Measurements from ENCODE around the gene UBE2G2. TPM values are rescaled to one million over a fixed set of nuclear protein-coding genes. Genes with fewer than 3 reads are reported as not detected.

UBE2G2 gene
- total RNA-seq, 1 experiment from 2014 or later: 147 TPM

DNA sequence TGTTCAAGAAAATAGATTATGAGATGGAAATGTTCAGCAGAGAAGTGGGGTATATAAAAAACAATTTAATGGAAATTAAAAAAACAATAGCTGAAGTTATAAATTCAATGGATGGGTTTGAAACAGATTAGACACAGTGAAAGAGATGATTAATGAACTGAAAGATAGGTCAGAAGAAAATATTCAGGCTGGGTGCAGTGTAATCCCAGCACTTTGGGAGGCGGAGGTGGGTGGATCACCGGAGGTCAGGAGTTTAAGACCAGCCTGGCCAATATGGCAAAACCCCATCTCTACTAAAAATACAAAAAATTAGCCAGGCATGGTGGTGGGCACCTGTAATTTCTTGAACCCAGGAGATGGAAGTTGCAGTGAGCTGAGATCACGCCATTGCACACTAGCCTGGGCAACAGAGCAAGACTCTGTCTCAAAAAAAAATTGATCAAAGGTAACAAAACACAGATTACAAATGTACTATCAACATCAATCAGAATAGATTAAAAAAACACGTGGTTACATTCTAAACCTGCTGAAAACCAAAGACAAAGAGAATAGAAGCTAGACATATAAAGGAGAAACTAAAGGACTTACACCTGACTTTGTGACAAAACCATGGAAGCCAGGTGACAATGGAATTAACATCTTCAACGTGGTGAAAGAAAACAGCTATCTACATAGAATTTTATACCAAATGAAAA is 21.0 kb upstream of the UBE2G2 start:
- ChIA-PET POLR2A (interaction anchor here (0.8 to 2.6 kb wide), 4 partner anchors 19 to 49 kb away, joined by 3 to 10 read pairs (median 3); partner anchors contain the start of gene UBE2G2), CTCF (interaction anchor here (2.1 kb wide), 1 partner anchor 23 kb away, joined by 10 read pairs; no protein-coding TSS in a partner anchor)
- intact Hi-C loops (cut with micrococcal nuclease): no loop called here
- H3K4me1 Mint-ChIP-seq (ENCODE audit: insufficient read depth, unreplicated experiment): no peaks in the 10 kb centered on the region
- H3K27me3 Mint-ChIP-seq (ENCODE audit: insufficient read depth, unreplicated experiment): peaks cover 6% of the 10 kb centered on the region
- peaks cover 34% of the 10 kb centered on the region for H3K9me3 Mint-ChIP-seq (ENCODE audit: unreplicated experiment)
- no peaks in the 10 kb centered on the region for H3K36me3 Mint-ChIP-seq (ENCODE audit: insufficient read depth, unreplicated experiment)
- no peak for DNase-seq (ENCODE audit: unreplicated experiment)
- no peak overlapping the region for H3K27ac Mint-ChIP-seq (ENCODE audit: low read depth, unreplicated experiment)
- H3K4me3 Mint-ChIP-seq (ENCODE audit: unreplicated experiment): no peak overlapping the region
- TF ChIP-seq, protein P1, sequence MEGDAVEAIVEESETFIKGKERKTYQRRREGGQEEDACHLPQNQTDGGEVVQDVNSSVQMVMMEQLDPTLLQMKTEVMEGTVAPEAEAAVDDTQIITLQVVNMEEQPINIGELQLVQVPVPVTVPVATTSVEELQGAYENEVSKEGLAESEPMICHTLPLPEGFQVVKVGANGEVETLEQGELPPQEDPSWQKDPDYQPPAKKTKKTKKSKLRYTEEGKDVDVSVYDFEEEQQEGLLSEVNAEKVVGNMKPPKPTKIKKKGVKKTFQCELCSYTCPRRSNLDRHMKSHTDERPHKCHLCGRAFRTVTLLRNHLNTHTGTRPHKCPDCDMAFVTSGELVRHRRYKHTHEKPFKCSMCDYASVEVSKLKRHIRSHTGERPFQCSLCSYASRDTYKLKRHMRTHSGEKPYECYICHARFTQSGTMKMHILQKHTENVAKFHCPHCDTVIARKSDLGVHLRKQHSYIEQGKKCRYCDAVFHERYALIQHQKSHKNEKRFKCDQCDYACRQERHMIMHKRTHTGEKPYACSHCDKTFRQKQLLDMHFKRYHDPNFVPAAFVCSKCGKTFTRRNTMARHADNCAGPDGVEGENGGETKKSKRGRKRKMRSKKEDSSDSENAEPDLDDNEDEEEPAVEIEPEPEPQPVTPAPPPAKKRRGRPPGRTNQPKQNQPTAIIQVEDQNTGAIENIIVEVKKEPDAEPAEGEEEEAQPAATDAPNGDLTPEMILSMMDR (IDR thresholded peaks at IDR 0.05; ENCODE audit: unreplicated experiment): no peak
- BruUV-seq (replicated peaks): no TSS peak

DNA sequence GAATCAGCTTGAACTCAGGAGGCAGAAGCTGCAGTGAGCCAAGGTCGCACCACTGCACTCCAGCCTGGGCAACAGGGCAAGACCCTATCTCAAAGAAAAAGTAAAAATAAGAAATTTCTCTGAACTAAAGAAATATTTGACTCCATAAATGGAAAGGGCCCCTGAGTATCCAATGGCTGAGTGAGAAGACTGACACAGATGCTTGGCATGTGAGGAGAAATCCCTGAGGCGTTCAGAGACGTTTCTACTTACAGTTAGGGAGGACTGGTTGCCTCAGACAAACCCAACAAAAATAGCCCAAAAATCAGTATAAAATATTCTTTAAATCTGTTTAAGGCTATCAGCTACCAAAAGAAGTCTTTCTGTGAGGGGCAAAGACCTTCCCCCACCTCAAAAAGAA is 19.2 kb upstream of the UBE2G2 start:
- ChIA-PET CTCF (no interaction called here), POLR2A (interaction anchor here (0.7 to 2.6 kb wide), 3 partner anchors 8 to 30 kb away, joined by 3 to 10 read pairs (median 4); partner anchors contain the start of gene UBE2G2)
- intact Hi-C loops (cut with micrococcal nuclease): no loop called here
- Mint-ChIP-seq H3K36me3 (ENCODE audit: insufficient read depth, unreplicated experiment) (peaks cover 9% of the 10 kb centered on the region), H3K9me3 (ENCODE audit: unreplicated experiment) (peaks cover 28% of the 10 kb centered on the region), H3K27ac (ENCODE audit: low read depth, unreplicated experiment) (no peak overlapping the region), H3K4me1 (ENCODE audit: insufficient read depth, unreplicated experiment) (peaks cover 5% of the 10 kb centered on the region), H3K27me3 (ENCODE audit: insufficient read depth, unreplicated experiment) (no peaks in the 10 kb centered on the region), H3K4me3 (ENCODE audit: unreplicated experiment) (no peak overlapping the region)
- DNase-seq (ENCODE audit: unreplicated experiment): no peak
- TF ChIP-seq, protein P1 (IDR thresholded peaks at IDR 0.05; ENCODE audit: unreplicated experiment): no peak
- BruUV-seq (replicated peaks): no TSS peak

DNA sequence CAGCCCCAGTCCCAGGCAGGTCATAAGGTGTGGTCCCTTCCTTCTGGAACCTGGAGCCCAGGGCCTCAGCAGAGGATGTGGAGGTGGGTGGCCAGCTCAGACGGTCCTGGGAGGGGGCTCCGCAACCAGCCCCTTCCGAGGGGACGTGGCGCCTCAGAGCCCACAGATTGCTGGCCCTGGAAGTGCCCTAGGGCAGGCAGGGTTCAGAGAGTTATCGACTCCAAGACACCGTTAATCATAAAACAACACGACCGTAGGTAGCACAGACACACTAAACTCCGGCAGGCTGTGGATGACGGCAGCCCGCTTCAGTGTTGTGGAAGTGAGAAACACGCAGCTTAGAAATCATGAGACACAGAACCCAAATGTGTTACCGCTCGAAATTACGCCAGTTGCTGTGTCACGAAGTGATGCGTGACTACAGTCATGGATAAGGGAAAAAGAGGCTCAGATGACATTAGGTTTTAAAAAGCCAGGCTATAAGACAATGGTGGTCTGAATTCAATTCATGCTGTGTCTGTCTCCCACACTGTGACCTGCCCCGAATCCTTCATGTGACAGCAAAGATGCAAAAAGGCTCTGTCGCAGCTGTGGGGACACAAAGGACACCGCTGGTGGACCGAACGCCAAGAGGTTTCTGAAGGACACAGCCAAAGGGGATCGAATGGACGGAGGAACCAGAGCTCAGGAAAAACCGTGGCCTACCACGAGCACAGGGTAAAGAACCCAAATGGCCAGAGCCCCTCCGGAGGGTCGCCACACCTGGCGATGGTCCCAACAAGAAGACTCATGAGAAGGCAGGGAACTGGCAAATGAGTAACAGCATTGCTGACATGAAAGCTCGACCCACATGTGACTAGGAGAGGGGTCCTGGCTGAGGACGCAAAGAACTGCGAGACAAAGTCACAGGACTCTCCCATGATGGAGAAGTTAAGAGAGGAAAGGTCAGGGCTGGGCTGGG is 17.9 kb upstream of the UBE2G2 start:
- intact Hi-C loops (cut with micrococcal nuclease): loop anchor here (5.0 kb wide), 2 partner anchors 53 to 108 kb away; partner anchors contain the start of gene PTTG1IP
- Mint-ChIP-seq H3K4me3 (ENCODE audit: unreplicated experiment) (peak overlapping the region; percentile 49), H3K27ac (ENCODE audit: low read depth, unreplicated experiment) (no peak overlapping the region), H3K9me3 (ENCODE audit: unreplicated experiment) (peaks cover 28% of the 10 kb centered on the region), H3K36me3 (ENCODE audit: insufficient read depth, unreplicated experiment) (peaks cover 14% of the 10 kb centered on the region), H3K4me1 (ENCODE audit: insufficient read depth, unreplicated experiment) (peaks cover 5% of the 10 kb centered on the region), H3K27me3 (ENCODE audit: insufficient read depth, unreplicated experiment) (no peaks in the 10 kb centered on the region)
- no TSS peak for BruUV-seq (replicated peaks)
- TF ChIP-seq, protein P1 (IDR thresholded peaks at IDR 0.05; ENCODE audit: unreplicated experiment): no peak
- CTCF ChIA-PET: no interaction called here
- no peak for DNase-seq (ENCODE audit: unreplicated experiment)
- POLR2A ChIA-PET: interaction anchor here (1.5 kb wide), 1 partner anchor 9 kb away, joined by 4 read pairs; no protein-coding TSS in a partner anchor

DNA sequence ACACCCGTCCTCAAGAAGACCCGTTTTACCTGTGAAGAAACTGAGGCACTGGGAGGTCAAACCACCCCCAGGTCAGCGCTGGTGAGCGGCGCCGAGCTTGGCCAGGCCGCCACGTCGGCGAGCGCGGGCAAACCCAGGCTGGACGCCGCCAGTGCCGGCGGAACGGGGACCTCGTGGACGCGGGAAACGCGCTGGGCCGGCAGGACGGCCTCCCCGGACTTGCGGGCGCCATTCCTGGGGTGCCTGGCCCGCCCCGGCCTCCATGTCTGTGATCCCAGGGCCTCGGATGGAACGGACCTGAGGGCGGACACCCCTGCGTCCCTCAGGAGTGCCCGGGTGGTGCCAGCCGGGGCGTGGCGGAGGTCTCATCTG is 17.0 kb upstream of the UBE2G2 start:
- peak overlapping the region; percentile 49 for H3K4me3 Mint-ChIP-seq (ENCODE audit: unreplicated experiment)
- BruUV-seq (replicated peaks): no TSS peak

More for the DNA sequence above, 17.0 kb upstream of the UBE2G2 start:
- CTCF ChIA-PET: interaction anchor here (0.5 kb wide), 1 partner anchor 74 kb away, joined by 3 read pairs; no protein-coding TSS in a partner anchor
- H3K27me3 Mint-ChIP-seq (ENCODE audit: insufficient read depth, unreplicated experiment): no peaks in the 10 kb centered on the region
- POLR2A ChIA-PET: no interaction called here
- TF ChIP-seq, protein P1 (IDR thresholded peaks at IDR 0.05; ENCODE audit: unreplicated experiment): no peak
- intact Hi-C loops (cut with micrococcal nuclease): loop anchor here (5.0 kb wide), 2 partner anchors 54 to 109 kb away; partner anchors contain the start of gene PTTG1IP
- peaks cover 26% of the 10 kb centered on the region for H3K9me3 Mint-ChIP-seq (ENCODE audit: unreplicated experiment)
- H3K27ac Mint-ChIP-seq (ENCODE audit: low read depth, unreplicated experiment): no peak overlapping the region
- peaks cover 14% of the 10 kb centered on the region for H3K36me3 Mint-ChIP-seq (ENCODE audit: insufficient read depth, unreplicated experiment)
- no peak for DNase-seq (ENCODE audit: unreplicated experiment)
- peaks cover 5% of the 10 kb centered on the region for H3K4me1 Mint-ChIP-seq (ENCODE audit: insufficient read depth, unreplicated experiment)
